ENCODE measurements around the gene CMTM5. TPM values are rescaled to one million over a fixed set of nuclear protein-coding genes. Genes with fewer than 3 reads are reported as not detected.

Gene CMTM5
- total RNA-seq, 1 experiment from 2014 or later = not detected

DNA sequence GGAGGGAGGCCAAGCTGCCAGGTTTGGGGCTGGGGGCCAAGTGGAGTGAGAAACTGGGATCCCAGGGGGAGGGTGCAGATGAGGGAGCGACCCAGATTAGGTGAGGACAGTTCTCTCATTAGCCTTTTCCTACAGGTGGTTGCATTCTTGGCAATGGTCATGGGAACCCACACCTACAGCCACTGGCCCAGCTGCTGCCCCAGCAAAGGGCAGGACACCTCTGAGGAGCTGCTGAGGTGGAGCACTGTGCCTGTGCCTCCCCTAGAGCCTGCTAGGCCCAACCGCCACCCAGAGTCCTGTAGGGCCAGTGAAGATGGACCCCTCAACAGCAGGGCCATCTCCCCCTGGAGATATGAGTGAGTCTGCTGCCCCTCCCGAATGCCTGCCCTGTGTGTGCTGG is 3.8 kb upstream of the CMTM5 start:
- ChIA-PET CTCF (interaction anchor here (0.7 kb wide), 1 partner anchor 240 kb away, joined by 3 read pairs; no protein-coding TSS in a partner anchor), POLR2A (no interaction called here)
- no peaks in the 10 kb centered on the region for H3K9me3 ChIP-seq (ENCODE audit: control insufficient read depth, insufficient read depth, low read depth, low read length)
- H3K4me3 ChIP-seq (ENCODE audit: low read depth in 2 of 2, low read length in 2 of 2) = no peak overlapping the region
- intact Hi-C loops (cut with micrococcal nuclease; ENCODE audit: unreplicated experiment) = no loop called here
- ATAC-seq = no peak
- in situ Hi-C loops (cut with HindIII; ENCODE audit: low pct_unique_long_range_greater_than_20kb, low sequenced_read_pairs) = no loop called here
- BruUV-seq (replicated peaks) = no TSS peak
- H3K27me3 ChIP-seq (ENCODE audit: control insufficient read depth, insufficient read depth, low read length) = no peaks in the 10 kb centered on the region
- H3K27ac ChIP-seq (ENCODE audit: low read length) = no peak overlapping the region
- TF ChIP-seq, protein P1, sequence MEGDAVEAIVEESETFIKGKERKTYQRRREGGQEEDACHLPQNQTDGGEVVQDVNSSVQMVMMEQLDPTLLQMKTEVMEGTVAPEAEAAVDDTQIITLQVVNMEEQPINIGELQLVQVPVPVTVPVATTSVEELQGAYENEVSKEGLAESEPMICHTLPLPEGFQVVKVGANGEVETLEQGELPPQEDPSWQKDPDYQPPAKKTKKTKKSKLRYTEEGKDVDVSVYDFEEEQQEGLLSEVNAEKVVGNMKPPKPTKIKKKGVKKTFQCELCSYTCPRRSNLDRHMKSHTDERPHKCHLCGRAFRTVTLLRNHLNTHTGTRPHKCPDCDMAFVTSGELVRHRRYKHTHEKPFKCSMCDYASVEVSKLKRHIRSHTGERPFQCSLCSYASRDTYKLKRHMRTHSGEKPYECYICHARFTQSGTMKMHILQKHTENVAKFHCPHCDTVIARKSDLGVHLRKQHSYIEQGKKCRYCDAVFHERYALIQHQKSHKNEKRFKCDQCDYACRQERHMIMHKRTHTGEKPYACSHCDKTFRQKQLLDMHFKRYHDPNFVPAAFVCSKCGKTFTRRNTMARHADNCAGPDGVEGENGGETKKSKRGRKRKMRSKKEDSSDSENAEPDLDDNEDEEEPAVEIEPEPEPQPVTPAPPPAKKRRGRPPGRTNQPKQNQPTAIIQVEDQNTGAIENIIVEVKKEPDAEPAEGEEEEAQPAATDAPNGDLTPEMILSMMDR (IDR thresholded peaks at IDR 0.05) = no peak
- no peak for TF ChIP-seq SIN3A (IDR thresholded peaks at IDR 0.05; ENCODE audit: borderline replicate concordance, insufficient read depth, low read depth, low read length)
- TF ChIP-seq, protein P2, sequence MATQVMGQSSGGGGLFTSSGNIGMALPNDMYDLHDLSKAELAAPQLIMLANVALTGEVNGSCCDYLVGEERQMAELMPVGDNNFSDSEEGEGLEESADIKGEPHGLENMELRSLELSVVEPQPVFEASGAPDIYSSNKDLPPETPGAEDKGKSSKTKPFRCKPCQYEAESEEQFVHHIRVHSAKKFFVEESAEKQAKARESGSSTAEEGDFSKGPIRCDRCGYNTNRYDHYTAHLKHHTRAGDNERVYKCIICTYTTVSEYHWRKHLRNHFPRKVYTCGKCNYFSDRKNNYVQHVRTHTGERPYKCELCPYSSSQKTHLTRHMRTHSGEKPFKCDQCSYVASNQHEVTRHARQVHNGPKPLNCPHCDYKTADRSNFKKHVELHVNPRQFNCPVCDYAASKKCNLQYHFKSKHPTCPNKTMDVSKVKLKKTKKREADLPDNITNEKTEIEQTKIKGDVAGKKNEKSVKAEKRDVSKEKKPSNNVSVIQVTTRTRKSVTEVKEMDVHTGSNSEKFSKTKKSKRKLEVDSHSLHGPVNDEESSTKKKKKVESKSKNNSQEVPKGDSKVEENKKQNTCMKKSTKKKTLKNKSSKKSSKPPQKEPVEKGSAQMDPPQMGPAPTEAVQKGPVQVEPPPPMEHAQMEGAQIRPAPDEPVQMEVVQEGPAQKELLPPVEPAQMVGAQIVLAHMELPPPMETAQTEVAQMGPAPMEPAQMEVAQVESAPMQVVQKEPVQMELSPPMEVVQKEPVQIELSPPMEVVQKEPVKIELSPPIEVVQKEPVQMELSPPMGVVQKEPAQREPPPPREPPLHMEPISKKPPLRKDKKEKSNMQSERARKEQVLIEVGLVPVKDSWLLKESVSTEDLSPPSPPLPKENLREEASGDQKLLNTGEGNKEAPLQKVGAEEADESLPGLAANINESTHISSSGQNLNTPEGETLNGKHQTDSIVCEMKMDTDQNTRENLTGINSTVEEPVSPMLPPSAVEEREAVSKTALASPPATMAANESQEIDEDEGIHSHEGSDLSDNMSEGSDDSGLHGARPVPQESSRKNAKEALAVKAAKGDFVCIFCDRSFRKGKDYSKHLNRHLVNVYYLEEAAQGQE (IDR thresholded peaks at IDR 0.05; ENCODE audit: insufficient read depth in 1 of 2, low read depth in 2 of 2, low read length in 1 of 2) = no peak
- TF ChIP-seq POLR2AphosphoS5 (IDR thresholded peaks at IDR 0.05; ENCODE audit: low read depth, low read length) = no peak
- TF ChIP-seq TCF7L2 (IDR thresholded peaks at IDR 0.05; ENCODE audit: low read depth, low read length) = no peak
- no peak for DNase-seq (ENCODE audit: low read depth, low spot score)
- H3K4me1 ChIP-seq (ENCODE audit: control insufficient read depth, insufficient read depth, low read length) = no peaks in the 10 kb centered on the region
- H3K36me3 ChIP-seq (ENCODE audit: control insufficient read depth, insufficient read depth, low read length) = no peaks in the 10 kb centered on the region

DNA sequence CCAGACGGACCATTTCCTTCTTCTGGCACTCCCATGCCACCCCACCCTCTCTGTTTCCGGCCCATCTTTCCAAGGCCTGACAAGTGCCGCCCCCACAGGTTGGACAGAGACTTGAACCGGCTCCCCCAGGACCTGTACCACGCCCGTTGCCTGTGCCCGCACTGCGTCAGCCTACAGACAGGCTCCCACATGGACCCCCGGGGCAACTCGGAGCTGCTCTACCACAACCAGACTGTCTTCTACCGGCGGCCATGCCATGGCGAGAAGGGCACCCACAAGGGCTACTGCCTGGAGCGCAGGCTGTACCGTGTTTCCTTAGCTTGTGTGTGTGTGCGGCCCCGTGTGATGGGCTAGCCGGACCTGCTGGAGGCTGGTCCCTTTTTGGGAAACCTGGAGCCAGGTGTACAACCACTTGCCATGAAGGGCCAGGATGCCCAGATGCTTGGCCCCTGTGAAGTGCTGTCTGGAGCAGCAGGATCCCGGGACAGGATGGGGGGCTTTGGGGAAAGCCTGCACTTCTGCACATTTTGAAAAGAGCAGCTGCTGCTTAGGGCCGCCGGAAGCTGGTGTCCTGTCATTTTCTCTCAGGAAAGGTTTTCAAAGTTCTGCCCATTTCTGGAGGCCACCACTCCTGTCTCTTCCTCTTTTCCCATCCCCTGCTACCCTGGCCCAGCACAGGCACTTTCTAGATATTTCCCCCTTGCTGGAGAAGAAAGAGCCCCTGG is 1.2 kb upstream of the CMTM5 start:
- Histone ChIP-seq H3K36me3 (ENCODE audit: control insufficient read depth, insufficient read depth, low read length) (no peaks in the 10 kb centered on the region), H3K27me3 (ENCODE audit: control insufficient read depth, insufficient read depth, low read length) (no peaks in the 10 kb centered on the region), H3K4me3 (ENCODE audit: low read depth in 2 of 2, low read length in 2 of 2) (no peak overlapping the region), H3K4me1 (ENCODE audit: control insufficient read depth, insufficient read depth, low read length) (no peaks in the 10 kb centered on the region), H3K9me3 (ENCODE audit: control insufficient read depth, insufficient read depth, low read depth, low read length) (no peaks in the 10 kb centered on the region), H3K27ac (ENCODE audit: low read length) (no peak overlapping the region)
- ATAC-seq (no peak), DNase-seq (ENCODE audit: low read depth, low spot score) (no peak)
- BruUV-seq (replicated peaks) = no TSS peak
- intact Hi-C loops (cut with micrococcal nuclease; ENCODE audit: unreplicated experiment) (no loop called here), in situ Hi-C loops (cut with HindIII; ENCODE audit: low pct_unique_long_range_greater_than_20kb, low sequenced_read_pairs) (no loop called here)
- ChIA-PET POLR2A (no interaction called here), CTCF (no interaction called here)
- TF ChIP-seq, protein P1 (IDR thresholded peaks at IDR 0.05) = no peak
- TF ChIP-seq, protein P2 (IDR thresholded peaks at IDR 0.05; ENCODE audit: insufficient read depth in 1 of 2, low read depth in 2 of 2, low read length in 1 of 2) = no peak
- TF ChIP-seq TCF7L2 (IDR thresholded peaks at IDR 0.05; ENCODE audit: low read depth, low read length) = no peak
- no peak for TF ChIP-seq SIN3A (IDR thresholded peaks at IDR 0.05; ENCODE audit: borderline replicate concordance, insufficient read depth, low read depth, low read length)
- no peak for TF ChIP-seq POLR2AphosphoS5 (IDR thresholded peaks at IDR 0.05; ENCODE audit: low read depth, low read length)
